COLO668 (cell line): ENCODE measurements around the gene COL8A1.

Experiments
- DNase-seq: peaks from one replicate; lab custom pipeline; 2025; ENCODE audit not compliant: unreplicated experiment; lab: John Stamatoyannopoulos, UW

COL8A1 gene

DNA sequence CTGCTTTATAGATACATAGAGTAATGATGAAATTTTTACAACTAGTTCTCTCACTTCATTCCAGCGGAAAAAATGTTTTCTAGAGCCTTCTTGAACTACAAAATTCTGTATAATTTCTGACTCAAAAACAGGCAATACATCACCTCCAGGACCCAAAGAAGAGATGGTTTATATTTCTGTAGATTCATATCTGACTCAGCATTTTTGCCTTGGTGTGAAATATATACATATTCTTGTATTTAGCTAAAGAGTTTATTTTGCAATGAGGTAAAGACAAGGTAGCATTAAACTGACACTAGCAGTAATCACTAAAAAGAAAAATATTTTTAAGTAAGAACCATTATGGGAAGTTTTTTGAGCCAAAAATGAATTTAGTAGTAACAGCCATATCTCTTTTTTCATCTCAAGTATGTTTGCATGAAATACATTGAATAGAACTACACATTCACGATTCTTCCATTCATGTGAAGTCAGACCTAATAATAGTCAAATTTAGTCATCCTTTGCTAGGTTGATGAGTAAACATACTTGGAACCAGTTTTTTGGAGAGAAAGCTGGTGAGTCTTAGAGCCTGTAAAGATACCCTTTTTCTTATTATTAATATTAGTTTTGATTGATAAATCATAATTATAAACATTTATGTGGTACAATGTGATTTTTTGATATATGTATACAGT lies 31.6 kb downstream of the COL8A1 start:
- no peak for DNase-seq

DNA sequence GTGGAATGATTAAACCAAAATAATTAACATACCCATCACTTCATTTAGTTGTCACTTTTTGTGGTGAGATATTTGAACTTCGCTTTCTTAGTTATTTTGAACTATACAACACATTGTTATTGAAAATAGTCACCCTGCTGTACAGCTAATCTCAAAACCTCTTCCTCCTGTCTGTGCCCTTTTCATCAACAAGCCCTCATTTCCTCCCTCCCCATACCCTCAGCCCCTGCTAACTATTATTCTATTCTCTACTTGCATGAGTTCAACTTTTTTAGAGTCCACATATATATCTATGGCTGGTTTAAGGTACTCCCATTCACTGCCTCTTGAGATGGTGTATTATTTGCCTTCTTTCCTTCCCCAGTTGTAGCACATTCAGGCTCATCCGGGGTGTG lies 32.2 kb downstream of the COL8A1 start:
- no peak for DNase-seq

DNA sequence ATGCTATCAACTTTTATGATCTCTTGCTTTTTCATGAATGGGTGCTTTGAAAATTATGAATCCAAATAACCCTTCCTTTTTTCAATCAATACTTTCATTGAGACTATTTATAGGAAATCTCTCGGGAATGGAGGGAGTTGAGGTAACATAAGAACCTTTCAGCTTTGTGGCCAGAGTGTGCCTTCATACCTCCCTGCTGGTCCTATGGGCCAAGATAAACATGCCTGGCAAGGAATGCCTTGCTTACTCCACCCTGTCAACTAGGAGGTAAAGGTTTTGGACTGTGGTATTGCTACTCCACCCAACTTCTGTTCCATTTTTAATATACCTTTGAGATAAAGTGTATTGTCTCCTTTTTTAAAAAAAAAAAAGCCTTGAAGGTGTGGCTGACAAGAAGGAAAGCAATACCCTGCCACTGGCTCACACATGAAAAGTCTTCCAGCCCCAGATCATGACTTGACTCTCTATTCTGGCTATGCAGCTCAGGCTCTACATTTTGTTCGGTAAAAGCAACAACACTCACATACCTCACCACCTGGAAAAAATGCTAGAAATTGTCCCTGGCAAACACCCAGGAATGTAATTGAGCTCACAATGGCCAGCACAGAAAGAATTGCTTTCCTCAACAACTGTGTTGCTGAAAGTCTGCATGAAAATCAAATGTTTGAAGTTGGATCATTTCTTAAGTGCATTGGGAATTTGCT lies 35.8 kb downstream of the COL8A1 start:
- DNase-seq = no peak

DNA sequence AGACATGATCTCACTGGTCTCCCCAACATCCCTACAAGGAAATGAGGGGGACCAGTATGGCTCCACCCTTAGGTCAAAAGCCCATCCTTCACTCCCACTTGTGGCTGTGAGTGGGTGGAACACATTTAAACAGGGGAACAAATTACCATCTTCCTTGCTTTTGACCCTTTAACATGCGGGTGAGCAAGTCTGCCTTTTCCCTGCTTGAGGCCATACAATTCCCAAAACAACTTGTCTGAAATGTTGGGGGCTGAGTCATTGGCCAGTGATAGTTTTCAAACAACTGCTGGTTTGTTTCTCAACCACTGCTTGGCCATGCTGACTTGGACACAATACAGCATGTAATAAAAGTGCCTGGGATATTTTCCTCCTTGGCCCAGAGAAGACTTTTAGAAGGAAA lies 39.6 kb downstream of the COL8A1 start:
- no peak for DNase-seq

DNA sequence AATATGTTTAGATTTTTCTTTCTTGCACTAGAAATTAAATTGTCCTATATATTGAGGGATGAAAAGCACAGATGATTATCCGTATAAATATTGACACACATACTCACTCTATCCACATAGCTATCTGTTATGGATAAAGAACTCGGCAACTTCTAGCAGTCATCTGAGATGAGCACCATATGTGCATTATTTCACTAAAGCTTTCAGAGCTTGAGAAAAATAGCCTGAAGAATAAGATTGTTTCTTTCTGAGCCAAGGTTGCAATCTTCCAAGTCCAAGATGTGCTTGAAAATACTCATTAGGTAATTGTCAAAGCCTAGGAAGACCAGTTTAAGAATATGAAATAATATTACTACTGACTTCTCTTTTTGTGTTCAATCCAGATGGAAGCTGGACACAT lies 40.5 kb downstream of the COL8A1 start:
- no peak for DNase-seq

DNA sequence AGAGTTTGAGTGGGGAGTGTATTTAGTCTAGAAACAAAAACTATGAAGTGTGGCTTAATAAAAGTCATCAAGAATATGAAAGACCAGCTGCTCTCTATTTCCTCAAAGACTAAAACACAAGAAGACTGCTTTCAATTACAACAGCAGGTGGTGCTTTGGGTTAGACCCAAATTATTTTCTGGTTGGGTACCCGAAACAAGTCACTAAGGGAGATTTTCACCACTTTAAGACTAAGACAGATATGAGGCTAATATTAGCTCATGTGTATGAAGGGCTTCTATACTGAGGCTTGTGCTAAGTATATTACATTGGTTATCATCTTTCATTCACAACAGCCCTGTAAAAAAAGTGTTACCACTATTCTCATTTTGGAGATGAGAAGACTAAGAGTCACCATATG lies 43.1 kb downstream of the COL8A1 start:
- DNase-seq = no peak

DNA sequence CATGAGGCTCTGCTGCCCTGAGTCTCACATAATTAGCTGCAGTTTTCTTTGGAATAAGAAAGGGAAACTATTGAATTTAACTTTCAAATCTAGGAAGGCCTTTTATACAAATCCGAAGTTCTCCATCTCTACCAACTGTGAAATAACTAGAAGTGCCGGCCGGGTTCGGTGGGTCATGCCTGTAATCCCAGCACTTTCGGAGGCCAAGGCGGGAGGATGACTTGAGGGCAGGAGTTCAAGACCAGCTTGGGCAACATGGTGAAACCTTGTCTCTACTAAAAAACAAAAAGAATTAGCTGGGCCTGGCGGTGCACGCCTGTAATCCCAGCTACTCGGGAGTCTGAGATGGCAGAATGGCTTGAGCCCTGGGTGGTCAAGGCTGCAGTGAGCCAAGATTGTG lies 43.6 kb downstream of the COL8A1 start:
- no peak for DNase-seq

DNA sequence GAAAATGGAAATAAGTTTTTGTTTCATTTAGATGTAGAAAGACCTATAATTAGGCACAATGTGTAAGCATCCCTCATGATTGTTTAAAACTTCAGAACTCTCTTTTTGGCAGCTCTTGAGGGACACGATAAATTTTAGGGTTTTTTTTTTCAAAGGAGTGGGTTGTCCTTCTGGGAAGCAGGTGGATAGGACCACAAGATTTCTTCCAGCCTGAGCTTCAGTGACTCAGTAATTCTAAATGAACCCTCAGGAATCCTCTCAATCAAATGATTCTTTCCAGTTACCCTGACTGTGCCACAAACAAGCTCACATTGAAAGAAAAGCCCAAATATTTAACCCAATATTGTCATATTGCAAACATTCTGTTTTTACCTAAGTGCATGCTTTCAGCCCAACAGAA lies 45.1 kb downstream of the COL8A1 start:
- no peak for DNase-seq

DNA sequence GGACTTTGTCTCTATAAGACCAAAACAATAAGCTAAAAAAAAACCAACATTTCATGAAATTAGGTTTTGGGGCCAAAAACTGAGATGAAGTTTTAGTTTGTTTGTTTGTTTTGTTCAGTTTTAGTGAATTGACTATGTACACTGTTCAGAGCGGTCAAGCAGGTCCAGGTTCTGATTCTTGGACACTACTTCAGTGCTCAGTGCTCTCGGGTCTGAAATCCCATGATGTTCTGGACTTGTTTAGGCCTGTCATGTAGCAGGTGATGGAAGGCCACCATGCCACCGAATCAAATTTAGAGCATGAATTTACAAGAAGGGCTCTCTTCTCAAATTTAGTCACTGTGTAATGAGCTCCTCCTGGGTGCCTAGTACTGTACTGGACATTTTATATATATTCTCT lies 45.5 kb downstream of the COL8A1 start:
- no peak for DNase-seq

DNA sequence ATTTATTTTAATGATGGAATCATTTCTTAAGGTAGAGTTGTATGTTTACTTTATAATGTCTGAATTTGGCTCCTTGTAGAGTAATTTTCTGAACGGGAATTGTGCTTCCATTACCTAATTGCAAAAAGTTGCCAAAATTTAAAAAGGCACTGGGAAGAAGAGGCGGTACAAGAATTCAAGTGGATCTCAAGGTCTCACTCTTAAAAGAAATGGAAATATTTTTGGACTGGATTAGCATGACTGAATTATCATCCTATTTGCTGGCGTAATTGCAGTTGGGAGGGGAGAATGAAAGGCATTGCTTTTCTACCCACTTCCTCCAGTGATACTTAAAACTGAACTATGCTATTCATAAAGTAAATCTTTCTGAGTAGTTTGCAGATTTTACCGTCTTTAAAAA lies 46.2 kb downstream of the COL8A1 start:
- no peak for DNase-seq

DNA sequence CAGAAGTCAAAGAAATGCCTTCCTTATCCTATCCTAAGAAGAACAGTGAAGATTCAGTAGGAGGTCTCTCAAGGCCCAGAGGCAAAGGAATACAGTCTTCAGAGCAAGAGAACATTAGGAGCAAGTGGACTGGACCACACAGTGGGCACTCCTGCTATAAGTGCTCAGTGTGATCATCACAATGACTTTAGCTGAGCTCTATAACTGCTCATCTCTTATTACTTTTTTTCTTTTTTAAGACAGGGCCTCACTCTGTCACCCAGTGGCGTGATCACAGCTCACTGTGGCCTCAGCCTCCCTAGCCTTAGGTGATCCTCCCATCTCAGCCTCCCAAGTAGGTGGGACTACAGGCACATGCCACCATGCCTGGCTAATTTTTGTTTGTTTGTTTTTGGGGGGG lies 48.1 kb downstream of the COL8A1 start:
- DNase-seq = no peak

DNA sequence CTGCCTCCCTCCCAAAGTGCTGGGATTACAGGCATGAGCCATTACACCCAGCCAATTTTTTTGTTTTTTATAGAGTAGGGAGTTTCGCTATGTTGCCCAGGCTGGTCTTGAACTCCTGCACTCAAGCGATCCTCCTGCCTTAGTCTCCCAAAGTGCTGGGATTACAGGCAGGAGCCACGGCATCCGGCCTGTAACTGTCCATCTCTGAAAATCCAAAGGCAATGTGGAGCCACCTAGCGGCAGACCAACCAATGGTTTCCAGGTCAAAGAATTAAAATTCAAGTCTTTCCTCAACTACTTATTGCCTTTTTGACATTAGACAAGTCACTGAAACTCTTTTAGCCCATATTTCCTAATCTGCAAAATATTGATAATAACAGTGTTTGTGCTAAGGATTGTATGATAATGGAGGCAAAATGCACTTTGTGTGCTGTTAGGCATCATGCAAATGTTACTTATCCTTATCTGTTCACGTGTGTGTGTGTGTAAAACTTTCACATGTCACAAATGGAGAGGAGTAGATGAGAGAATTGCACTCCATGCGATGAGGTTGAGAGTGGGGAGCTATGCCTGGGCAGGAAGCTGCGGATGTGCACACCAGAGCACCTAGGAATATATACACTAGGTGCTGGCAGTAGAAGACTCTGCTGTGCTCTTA lies 48.7 kb downstream of the COL8A1 start:
- DNase-seq = peak; percentile 25

DNA sequence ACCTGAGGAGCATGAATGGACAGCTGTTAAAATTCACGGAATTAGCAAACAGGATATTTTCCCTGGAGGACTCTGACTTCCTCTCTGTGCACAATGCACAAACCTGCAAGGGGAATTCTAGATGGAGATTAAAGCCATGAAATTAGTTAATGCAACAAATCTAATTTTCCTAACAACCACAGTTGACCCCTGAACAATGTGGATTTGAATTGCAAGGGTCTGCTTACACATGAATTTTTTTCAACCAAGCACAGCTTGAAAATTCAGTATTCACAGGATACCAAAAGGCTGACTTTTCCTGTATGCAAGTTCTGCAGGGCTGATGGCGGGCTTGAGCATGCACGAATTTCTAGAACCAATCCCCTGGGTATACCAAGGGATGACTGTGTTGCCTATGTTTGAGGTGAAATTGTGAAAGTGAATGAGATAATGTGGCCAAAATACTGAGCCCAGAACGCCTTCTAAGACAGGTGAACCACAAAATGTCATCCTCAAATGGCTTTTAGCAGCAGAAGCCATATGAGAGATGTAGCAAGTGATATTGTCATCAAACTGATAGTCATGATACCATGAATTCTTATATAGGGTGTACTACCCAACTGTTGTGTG lies 52.5 kb downstream of the COL8A1 start:
- DNase-seq = no peak

DNA sequence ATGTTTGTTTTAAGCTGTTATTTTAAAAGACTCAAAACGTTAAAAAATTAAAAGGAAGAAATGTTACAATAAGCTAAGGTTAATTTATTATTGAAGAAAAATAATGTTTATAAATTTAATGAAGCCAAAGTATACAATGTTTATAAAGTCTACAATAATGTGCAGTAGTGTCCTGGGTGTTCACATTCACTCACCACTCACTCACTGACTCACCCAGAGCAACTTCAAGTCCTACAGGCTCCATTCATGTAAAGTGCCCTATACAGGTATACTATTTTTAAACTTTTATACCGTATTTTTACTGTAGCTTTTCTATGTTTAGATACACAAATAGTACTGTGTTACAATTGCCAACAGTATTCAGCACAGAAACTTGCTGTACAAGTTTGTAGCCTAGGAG lies 55.2 kb downstream of the COL8A1 start:
- DNase-seq = no peak

DNA sequence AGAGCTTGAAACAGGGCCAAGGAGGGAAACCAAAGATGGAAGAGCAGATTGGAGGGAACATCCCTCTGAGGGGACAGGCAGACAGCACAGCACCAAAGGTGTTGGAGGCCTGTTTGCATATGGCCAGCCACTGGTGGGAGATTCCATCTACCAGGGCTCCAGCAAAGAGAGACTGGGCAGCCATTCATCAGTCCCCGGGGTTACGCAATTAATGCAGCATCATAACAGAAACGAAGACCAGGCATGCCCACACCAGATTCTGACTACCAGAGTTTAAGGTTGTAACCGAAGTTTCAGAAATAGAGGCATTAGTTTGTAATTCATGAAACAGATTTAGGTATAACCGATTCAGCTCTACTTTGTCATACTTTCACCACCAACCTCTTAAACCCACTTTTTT lies 58.1 kb downstream of the COL8A1 start:
- DNase-seq = no peak

DNA sequence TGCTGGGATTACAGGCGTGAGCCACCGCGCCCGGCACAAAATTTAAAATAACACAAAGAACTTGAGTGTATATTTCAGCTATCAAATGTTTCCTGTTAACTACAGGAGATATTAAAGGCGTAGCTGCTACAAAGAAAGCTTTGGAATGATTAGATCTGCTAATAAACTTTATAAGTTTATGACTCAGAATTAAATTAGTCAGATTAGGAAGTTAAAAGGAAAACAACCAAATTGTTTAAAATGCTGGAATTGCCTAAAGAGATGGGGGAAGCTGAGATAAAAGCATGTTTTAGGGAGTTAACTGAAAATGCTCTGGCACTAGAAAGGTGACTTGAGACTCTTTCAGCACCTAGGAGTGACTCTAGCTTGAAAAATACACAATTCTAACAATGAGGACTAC lies 58.9 kb downstream of the COL8A1 start:
- no peak for DNase-seq

DNA sequence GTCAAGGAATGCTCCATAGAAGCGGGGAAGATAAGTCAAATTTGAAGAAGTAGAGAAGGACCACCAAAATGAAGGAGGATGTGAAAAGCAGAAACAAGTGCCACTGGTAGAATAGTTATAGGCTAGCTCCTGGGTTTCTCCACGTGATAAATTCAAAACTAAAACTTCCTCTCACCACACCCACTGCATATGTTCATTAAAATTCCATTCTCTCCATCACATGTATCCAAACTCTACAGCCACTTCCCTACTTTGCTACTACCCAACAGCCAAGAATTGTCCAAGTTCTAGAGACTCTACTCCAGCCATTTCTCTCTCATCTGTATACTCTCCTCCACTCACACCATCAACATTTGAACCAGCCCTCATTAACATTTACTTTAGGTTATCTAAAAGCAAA lies 60.5 kb downstream of the COL8A1 start:
- no peak for DNase-seq

DNA sequence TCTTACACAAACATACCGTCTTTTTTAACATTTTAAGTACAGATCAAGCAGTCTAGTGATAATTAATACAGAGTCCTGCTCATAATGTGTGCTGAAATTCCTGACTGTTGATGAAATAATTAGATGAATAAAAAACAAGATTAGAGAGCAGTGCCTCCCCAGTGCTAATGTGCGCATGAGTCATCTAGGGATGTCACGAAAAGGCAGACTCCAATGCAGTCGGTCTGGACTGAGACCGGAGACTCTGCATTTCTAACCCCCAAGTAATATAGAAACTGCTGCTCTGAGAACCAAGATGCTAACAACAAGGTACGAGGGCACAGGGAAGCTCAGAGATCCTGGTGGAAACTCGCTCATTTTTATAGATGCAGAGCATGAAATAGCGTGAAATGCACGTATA lies 61.4 kb downstream of the COL8A1 start:
- no peak for DNase-seq

DNA sequence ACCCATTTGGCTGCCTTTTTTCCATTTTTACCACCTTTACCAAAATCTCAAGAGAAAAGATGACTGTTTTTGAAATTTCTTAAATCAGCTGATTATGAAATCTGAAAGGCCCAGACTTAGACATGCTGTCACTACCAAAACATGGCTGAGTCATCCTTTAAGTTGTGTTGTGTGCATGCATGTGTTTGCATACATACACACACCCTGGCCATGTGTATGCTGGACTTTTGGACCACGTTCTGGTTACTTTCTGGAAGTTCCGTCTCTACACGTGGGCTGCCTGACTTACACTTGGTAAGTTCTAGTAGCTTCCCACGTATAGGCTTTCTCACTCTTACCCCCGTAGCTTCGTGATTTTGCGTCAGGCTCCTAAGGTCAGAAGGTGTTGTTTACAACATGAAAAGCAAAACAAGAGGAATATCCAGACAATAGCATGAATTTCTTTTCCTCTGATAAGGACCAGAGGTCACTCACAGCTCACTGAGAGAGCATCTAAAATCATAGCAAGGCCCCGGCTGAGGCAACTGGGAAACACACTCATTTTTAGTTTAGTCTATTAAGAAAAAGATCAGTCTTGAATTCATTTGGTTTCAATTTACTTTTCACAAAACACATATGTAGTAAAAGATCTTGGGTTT lies 62.4 kb downstream of the COL8A1 start:
- DNase-seq = no peak

DNA sequence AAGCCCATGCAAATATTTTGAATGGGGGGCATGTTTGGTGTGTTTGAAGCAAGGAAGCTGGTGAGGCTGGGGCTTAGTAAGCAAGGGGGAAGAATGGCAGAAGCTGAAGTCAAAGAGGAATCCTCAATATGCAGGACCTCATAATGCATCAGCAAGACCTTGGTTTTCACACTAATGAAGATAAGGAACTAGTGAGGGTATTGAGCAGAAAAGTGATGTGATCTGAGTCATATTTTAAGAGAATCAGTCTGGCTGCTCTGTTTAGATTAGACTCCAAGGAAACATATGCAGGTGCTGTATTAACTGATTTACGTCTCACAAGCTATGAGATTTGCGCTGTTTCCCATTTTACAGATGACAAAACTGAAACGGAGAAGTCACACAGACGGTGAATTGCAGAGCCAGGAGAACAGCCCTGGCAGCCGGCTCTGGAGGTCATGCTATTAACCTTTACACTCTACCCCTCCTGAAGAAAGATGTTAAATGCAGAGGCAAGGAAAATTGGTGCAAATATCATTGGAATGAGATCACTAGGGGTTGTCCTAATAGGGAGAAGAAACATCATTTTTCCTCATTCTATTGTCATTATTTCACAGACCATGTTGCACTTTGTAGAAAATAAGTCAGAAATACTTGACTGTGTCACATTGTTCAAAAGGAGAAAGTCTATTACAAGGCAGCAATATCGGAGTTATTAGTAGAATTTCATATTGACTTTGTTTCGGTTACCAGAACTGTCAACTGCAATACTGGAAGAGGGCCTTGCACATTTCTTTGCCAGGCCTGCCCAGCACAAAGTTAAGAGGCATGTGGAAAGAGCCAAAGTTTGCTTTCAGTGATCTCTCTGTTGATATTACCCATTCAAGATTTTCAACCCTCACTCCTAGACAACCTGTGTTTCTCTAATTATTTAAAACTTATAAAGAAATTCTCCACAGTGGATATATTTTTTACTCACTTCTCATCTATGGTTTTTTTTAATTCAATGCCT lies 64.9 kb downstream of the COL8A1 start:
- DNase-seq = no peak
